ENCODE data around the gene RACGAP1.

DNA sequence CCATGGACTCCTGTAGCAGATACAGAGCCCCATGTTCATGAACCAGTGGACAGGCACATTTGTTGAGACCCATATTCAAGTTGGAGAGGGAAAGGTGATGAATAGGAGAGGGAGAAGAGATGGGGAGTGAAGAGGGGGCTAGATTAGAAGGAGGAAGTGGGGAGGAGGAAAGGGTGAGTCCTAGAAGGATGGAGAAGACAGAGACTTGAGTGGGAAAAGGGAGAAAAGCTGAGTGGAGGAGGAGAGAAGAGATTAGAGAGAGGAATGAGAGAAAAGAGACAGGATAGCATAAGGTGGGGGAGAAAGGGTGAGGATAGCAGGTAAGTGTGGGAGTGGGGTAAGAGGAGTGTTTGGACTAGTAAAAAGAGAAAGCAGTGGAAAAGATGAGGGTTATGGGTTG is 27.2 kb upstream of the RACGAP1 start:
- TF ChIP-seq, protein P1, sequence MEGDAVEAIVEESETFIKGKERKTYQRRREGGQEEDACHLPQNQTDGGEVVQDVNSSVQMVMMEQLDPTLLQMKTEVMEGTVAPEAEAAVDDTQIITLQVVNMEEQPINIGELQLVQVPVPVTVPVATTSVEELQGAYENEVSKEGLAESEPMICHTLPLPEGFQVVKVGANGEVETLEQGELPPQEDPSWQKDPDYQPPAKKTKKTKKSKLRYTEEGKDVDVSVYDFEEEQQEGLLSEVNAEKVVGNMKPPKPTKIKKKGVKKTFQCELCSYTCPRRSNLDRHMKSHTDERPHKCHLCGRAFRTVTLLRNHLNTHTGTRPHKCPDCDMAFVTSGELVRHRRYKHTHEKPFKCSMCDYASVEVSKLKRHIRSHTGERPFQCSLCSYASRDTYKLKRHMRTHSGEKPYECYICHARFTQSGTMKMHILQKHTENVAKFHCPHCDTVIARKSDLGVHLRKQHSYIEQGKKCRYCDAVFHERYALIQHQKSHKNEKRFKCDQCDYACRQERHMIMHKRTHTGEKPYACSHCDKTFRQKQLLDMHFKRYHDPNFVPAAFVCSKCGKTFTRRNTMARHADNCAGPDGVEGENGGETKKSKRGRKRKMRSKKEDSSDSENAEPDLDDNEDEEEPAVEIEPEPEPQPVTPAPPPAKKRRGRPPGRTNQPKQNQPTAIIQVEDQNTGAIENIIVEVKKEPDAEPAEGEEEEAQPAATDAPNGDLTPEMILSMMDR (IDR thresholded peaks at IDR 0.05): no peak
- no peak for TF ChIP-seq POLR2A (IDR thresholded peaks at IDR 0.05)

Measured in testis (tissue), 2 donors.